ENCODE results near the gene ANTXRL.
"Not testable (repeated sequence)": the region's sequence is repeated elsewhere in the genome, so short reads cannot be mapped to it uniquely, and the experiment has no call there.

DNA sequence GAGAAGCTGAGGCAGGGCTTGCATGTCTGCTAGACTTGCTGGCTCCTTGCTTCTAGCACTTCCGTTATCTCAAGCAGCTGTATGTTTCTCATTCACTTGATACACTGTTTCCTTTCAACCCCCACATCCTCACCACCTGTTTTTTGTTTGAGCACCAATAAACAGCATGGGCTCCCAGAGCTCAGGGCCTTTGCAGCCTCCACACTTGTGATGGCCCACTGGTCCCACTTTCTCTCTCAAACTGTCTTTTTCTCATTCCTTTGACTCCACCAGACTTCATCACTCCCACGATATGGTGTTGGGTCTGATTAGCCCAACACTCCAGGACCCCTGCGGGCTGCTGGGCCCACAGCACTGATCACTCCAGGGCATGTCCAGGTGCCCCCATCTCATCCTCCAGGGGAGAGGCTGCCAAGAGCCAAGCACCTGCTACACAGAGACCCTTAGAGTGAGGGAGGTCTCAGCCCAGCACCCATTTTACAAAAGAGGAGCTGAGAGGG, 17.2 kb upstream of the ANTXRL start:
- TF ChIP-seq, protein P1, sequence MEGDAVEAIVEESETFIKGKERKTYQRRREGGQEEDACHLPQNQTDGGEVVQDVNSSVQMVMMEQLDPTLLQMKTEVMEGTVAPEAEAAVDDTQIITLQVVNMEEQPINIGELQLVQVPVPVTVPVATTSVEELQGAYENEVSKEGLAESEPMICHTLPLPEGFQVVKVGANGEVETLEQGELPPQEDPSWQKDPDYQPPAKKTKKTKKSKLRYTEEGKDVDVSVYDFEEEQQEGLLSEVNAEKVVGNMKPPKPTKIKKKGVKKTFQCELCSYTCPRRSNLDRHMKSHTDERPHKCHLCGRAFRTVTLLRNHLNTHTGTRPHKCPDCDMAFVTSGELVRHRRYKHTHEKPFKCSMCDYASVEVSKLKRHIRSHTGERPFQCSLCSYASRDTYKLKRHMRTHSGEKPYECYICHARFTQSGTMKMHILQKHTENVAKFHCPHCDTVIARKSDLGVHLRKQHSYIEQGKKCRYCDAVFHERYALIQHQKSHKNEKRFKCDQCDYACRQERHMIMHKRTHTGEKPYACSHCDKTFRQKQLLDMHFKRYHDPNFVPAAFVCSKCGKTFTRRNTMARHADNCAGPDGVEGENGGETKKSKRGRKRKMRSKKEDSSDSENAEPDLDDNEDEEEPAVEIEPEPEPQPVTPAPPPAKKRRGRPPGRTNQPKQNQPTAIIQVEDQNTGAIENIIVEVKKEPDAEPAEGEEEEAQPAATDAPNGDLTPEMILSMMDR (IDR thresholded peaks at IDR 0.05; ENCODE audit: borderline replicate concordance, extremely low read depth, low read length, poor library complexity, severe bottlenecking): not testable (repeated sequence)
- not testable (repeated sequence) for TF ChIP-seq EZH2 (IDR thresholded peaks at IDR 0.05; ENCODE audit: borderline replicate concordance, low read depth, low read length, severe bottlenecking)
